ENCODE data around the gene C1QTNF12. TPM values are rescaled to one million over a fixed set of nuclear protein-coding genes. Genes with fewer than 3 reads are reported as not detected.
A peak's percentile ranks its signal among the peaks of the same experiment; 100 is the strongest.

C1QTNF12 gene
- total RNA-seq, 1 donor from 2014 or later: 0.28 TPM

- H3K9me3 ChIP-seq (ENCODE audit: low read depth): no peaks in the 10 kb centered on the region
- Mint-ChIP-seq H3K4me3 (no peak overlapping the region), H3K27me3 (ENCODE audit: insufficient read depth, low read depth) (no peaks in the 10 kb centered on the region), H3K9me3 (no peaks in the 10 kb centered on the region), H3K4me1 (no peaks in the 10 kb centered on the region), H3K27ac (no peak overlapping the region), H3K36me3 (no peaks in the 10 kb centered on the region)
- no peak overlapping the region for H3K9ac ChIP-seq
- H3K27ac ChIP-seq: no peak overlapping the region
- H2AFZ ChIP-seq (replicated peaks): no peak overlapping the region
- no peaks in the 10 kb centered on the region for H3K36me3 ChIP-seq
- H3F3A ChIP-seq (ENCODE audit: low read depth): no peaks in the 10 kb centered on the region
- peaks cover 7% of the 10 kb centered on the region for H4K20me1 ChIP-seq (ENCODE audit: low read depth)
- DNase-seq (ENCODE audit: low spot score): peak; percentile 83
- H3K27me3 ChIP-seq: no peaks in the 10 kb centered on the region
- TF ChIP-seq CTCF (IDR thresholded peaks at IDR 0.05): peak; percentile 69
- no peak for TF ChIP-seq EZH2phosphoT487 (IDR thresholded peaks at IDR 0.05)
- no peak for TF ChIP-seq EZH2 (IDR thresholded peaks at IDR 0.05)
- no peaks in the 10 kb centered on the region for H3K79me2 ChIP-seq (ENCODE audit: low read depth)
- no peak overlapping the region for H3K4me2 ChIP-seq
- no peaks in the 10 kb centered on the region for H3K4me1 ChIP-seq
- H3K4me3 ChIP-seq: no peak overlapping the region
Measured at GRCh38 chr1:1291548-1292441, 45.3 kb upstream of the C1QTNF12 start.

GRCh38 chr1:1291023-1291528 lies 44.6 kb upstream of the C1QTNF12 start:
- H4K20me1 ChIP-seq (ENCODE audit: low read depth): peaks cover 7% of the 10 kb centered on the region
- no peak overlapping the region for H3K4me3 Mint-ChIP-seq
- H2AFZ ChIP-seq (replicated peaks): no peak overlapping the region
- H3K9ac ChIP-seq: no peak overlapping the region
- no peak overlapping the region for H3K4me2 ChIP-seq
- no peaks in the 10 kb centered on the region for H3K27me3 Mint-ChIP-seq (ENCODE audit: insufficient read depth, low read depth)
- no peaks in the 10 kb centered on the region for H3K36me3 Mint-ChIP-seq
- H3K36me3 ChIP-seq: no peaks in the 10 kb centered on the region
- no peaks in the 10 kb centered on the region for H3K27me3 ChIP-seq
- H3K79me2 ChIP-seq (ENCODE audit: low read depth): no peaks in the 10 kb centered on the region
- no peaks in the 10 kb centered on the region for H3K9me3 ChIP-seq (ENCODE audit: low read depth)
- TF ChIP-seq EZH2 (IDR thresholded peaks at IDR 0.05) (no peak), EZH2phosphoT487 (IDR thresholded peaks at IDR 0.05) (no peak), CTCF (IDR thresholded peaks at IDR 0.05) (no peak)
- no peak overlapping the region for H3K27ac ChIP-seq
- H3K4me3 ChIP-seq: no peak overlapping the region
- H3K27ac Mint-ChIP-seq: no peak overlapping the region
- no peaks in the 10 kb centered on the region for H3K4me1 ChIP-seq
- no peaks in the 10 kb centered on the region for H3K4me1 Mint-ChIP-seq
- H3K9me3 Mint-ChIP-seq: no peaks in the 10 kb centered on the region
- DNase-seq (ENCODE audit: low spot score): no peak
- H3F3A ChIP-seq (ENCODE audit: low read depth): no peaks in the 10 kb centered on the region

GRCh38 chr1:1290238-1290731 lies 43.8 kb upstream of the C1QTNF12 start:
- peak; percentile 59 for TF ChIP-seq CTCF (IDR thresholded peaks at IDR 0.05)
- no peak for TF ChIP-seq EZH2 (IDR thresholded peaks at IDR 0.05)
- no peaks in the 10 kb centered on the region for H3K79me2 ChIP-seq (ENCODE audit: low read depth)

More at GRCh38 chr1:1290238-1290731, 43.8 kb upstream of the C1QTNF12 start:
- Histone ChIP-seq H3K9ac (no peak overlapping the region), H3K27me3 (no peaks in the 10 kb centered on the region), H3F3A (ENCODE audit: low read depth) (peaks cover under 1% of the 10 kb centered on the region), H3K36me3 (no peaks in the 10 kb centered on the region), H3K4me3 (no peak overlapping the region), H4K20me1 (ENCODE audit: low read depth) (peaks cover 7% of the 10 kb centered on the region), H3K4me2 (no peak overlapping the region), H3K4me1 (no peaks in the 10 kb centered on the region), H3K27ac (no peak overlapping the region), H3K9me3 (ENCODE audit: low read depth) (no peaks in the 10 kb centered on the region), H2AFZ (replicated peaks) (no peak overlapping the region)
- no peak overlapping the region for H3K27ac Mint-ChIP-seq
- no peaks in the 10 kb centered on the region for H3K36me3 Mint-ChIP-seq
- H3K4me1 Mint-ChIP-seq: no peaks in the 10 kb centered on the region
- H3K9me3 Mint-ChIP-seq: no peaks in the 10 kb centered on the region
- H3K27me3 Mint-ChIP-seq (ENCODE audit: insufficient read depth, low read depth): no peaks in the 10 kb centered on the region
- no peak overlapping the region for H3K4me3 Mint-ChIP-seq
- DNase-seq (ENCODE audit: low spot score): peak; percentile 75

All from neural progenitor cell (in vitro differentiated cells).